Heart right ventricle (tissue), 16 donors: ENCODE measurements around the gene PSAP. TPM values are rescaled to one million over a fixed set of nuclear protein-coding genes. Genes with fewer than 3 reads are reported as not detected.
"Not testable (repeated sequence)": the region's sequence is repeated elsewhere in the genome, so short reads cannot be mapped to it uniquely, and the experiment has no call there.

Experiments
- ATAC-seq, 8 donors: fragments of 200-7000 bp; cut with Tn5 transposase; one replicate each; pipeline ENCODE4 v1.9.1; 2020; ENCODE audit warnings: mild to moderate bottlenecking in 8 of 8, moderate library complexity in 8 of 8, moderate number of reproducible peaks in 1 of 8
- DNase-seq, 2 donors: peaks; one replicate each; pipeline ENCODE4 v3.0.0-alpha.2; 2020
- H3K27ac ChIP-seq, 10 donors: fragments of 200-600 bp; sonication (generic) in 2 of 10; one replicate each; pipeline versions ENCODE4 v1.5.0 to v1.8.0; 2020 to 2022; ENCODE audit warnings: mild to moderate bottlenecking in 3 of 10
- H3K27me3 ChIP-seq, 7 donors: fragments of 200-600 bp; one replicate each; pipeline ENCODE4 v1.8.0; 2021 to 2022; ENCODE audit warnings: mild to moderate bottlenecking in 2 of 7
- H3K36me3 ChIP-seq, 9 donors: fragments of 200-600 bp; sonication (generic) in 1 of 9; one replicate each; pipeline versions ENCODE4 v1.5.0 to v1.8.0; 2020 to 2022; ENCODE audit warnings: mild to moderate bottlenecking in 2 of 9
- H3K4me1 ChIP-seq, 9 donors: fragments of 200-600 bp; sonication (generic) in 1 of 9; one replicate each; pipeline versions ENCODE4 v1.5.0 to v1.8.0; 2020 to 2022; ENCODE audit warnings: mild to moderate bottlenecking in 4 of 9
- H3K4me3 ChIP-seq, 10 donors: fragments of 200-600 bp; sonication (generic) in 2 of 10; one replicate each; pipeline versions ENCODE4 v1.5.0 to v1.8.0; 2020 to 2022; ENCODE audit warnings: mild to moderate bottlenecking in 7 of 10, moderate library complexity in 2 of 10
- H3K9me3 ChIP-seq, 11 donors: fragments of 200-600 bp in 10 of 11; sonication (generic) in 2 of 11; one replicate each; pipeline versions ENCODE4 v1.5.0 to v1.8.0; 2013 to 2022; ENCODE audit warnings: mild to moderate bottlenecking in 2 of 11, control low read depth in 1 of 11, moderate library complexity in 1 of 11
- CTCF ChIP-seq, 9 donors: fragments of 200-600 bp; sonication (generic) in 2 of 9; IDR thresholded peaks; one replicate each; pipeline versions ENCODE4 v1.5.0 to v1.8.0; 2021 to 2022; ENCODE audit warnings: antibody characterized with exemption in 9 of 9, mild to moderate bottlenecking in 5 of 9, moderate library complexity in 1 of 9
- WGBS, 2 donors: extraction: QIAGEN DNeasy Blood & Tissue Kit; methylation state at CpG; one replicate each; pipeline ENCODE4 v1.1.7; 2013; ENCODE audit warnings: inconsistent platforms in 1 of 2; 5-methylcytosine and 5-hydroxymethylcytosine counted together
- intact Hi-C, 10 donors: fragments of 100-400 bp; cut with DNase I; formaldehyde crosslinking; loops; one replicate each; pipeline versions ENCODE4 v1.11.1 to v1.14.2; 2022
- polyA plus RNA-seq, 2 donors: library from polyadenylated mRNA; stranded (reverse); fragments of 200-250 nt; gene quantifications; one replicate each; pipeline ENCODE4 v1.2.3, GENCODE V29; 2013
- total RNA-seq, 10 donors: library from RNA; stranded (reverse); fragmentation: NEBNext Ultra II Directional in 3 of 10; extraction: Animal tissue kit (Norgen Biotek cat#: 25700) in 3 of 10; gene quantifications; one replicate each; pipeline versions ENCODE4 v1.2.1 to v1.2.4, GENCODE V29; 2021 to 2023
- donor health status: Arrhythmogenic right ventricular cardiomyopathy.
- donor health status: ischemic (EF 13 %, LVEDD 7.1; RV severe dilation, severe dysfunction).
- donor health status: healthy with polysubstance abuse.
- donor health status: DM: no; HTN: yes; CAD: no.
- donor health status: DM: no; HTN: no; CAD: no.
- donor health status: ischemic (EF 25% LVEDD 6.9; RV normal size, moderate dysfunction).
- donor health status: ischemic (EF 25% LVEDD 5.7; RV mildly dilated, moderate dysfunction).
- donor health status: healthy.
- donor health status: DM: yes; HTN: yes; CAD: no.
- donor health status: Ischemic cardiomyopathy.
- donor health status: ischemic (EF 35%, LVEDD 5.7; RV mildly dilated, moderate dysfunction).
- donor health status: nonischemic (EF 11% LVEDD 7.7; RV severe dilation, severe dysfunction).
- donor health status: DM: yes; HTN: yes; CAD: no.
- donor health status: PGD.
- donor health status: ischemic (EF 29% LVEDD 5.4; RV normal size, mild dysfunction).
- donor health status: nonischemic (EF 23%, LVEDD 6.1; RV moderate dilation, normal function).

PSAP gene
- total and polyA plus RNA-seq, 12 donors: 443 to 2,078 (median 1,616) TPM

GRCh38 chr10:71857934-71858890, 7.2 kb upstream of the PSAP start:
- Histone ChIP-seq H3K27me3 (no peaks in the 10 kb centered on the region), H3K4me1 (peaks cover 3 to 42% (median 23%) of the 10 kb centered on the region in 9 donors), H3K36me3 (no peaks in the 10 kb centered on the region), H3K4me3 (no peak overlapping the region), H3K27ac (peak overlapping the region in 1 of 10 donors; percentile 37), H3K9me3 (no peaks in the 10 kb centered on the region)
- no peak for TF ChIP-seq CTCF (IDR thresholded peaks at IDR 0.05)
- peak; percentile 33 to 40 for DNase-seq
- intact Hi-C loops: no loop called here
- WGBS, 2 donors: 86 to 90% methylated on average over 12 of the region's 12 CpGs
- ATAC-seq: no peak

- intact Hi-C loops: no loop called here
- H3K27ac ChIP-seq: no peak overlapping the region
- no peak for TF ChIP-seq CTCF (IDR thresholded peaks at IDR 0.05)
- WGBS, 2 donors: 94 to 98% methylated on average over 4 of the region's 4 CpGs
- peaks cover 3 to 40% (median 22%) of the 10 kb centered on the region in 9 donors for H3K4me1 ChIP-seq
- H3K4me3 ChIP-seq: no peak overlapping the region
- H3K36me3 ChIP-seq: no peaks in the 10 kb centered on the region
- no peak for ATAC-seq
- no peaks in the 10 kb centered on the region for H3K9me3 ChIP-seq
- no peaks in the 10 kb centered on the region for H3K27me3 ChIP-seq
- no peak for DNase-seq
Observed at GRCh38 chr10:71856619-71857018, 5.6 kb upstream of the PSAP start.

GRCh38 chr10:71854031-71854430, 3.0 kb upstream of the PSAP start:
- ATAC-seq (no peak), DNase-seq (no peak)
- no peaks in the 10 kb centered on the region for H3K27me3 ChIP-seq
- intact Hi-C loops: no loop called here
- peaks cover 3 to 31% (median 17%) of the 10 kb centered on the region in 9 donors for H3K4me1 ChIP-seq
- TF ChIP-seq CTCF (IDR thresholded peaks at IDR 0.05): no peak
- no peak overlapping the region for H3K27ac ChIP-seq
- H3K36me3 ChIP-seq: no peaks in the 10 kb centered on the region
- H3K4me3 ChIP-seq: no peak overlapping the region
- H3K9me3 ChIP-seq: no peaks in the 10 kb centered on the region
- WGBS, 2 donors: 54 to 56% methylated on average over 5 of the region's 5 CpGs

GRCh38 chr10:71852355-71852937, 1.4 kb upstream of the PSAP start:
- DNase-seq: peak; percentile 42 to 44
- intact Hi-C loops: no loop called here
- 82 to 90% methylated on average over 11 of the region's 11 CpGs for WGBS, 2 donors

GRCh38 chr10:71851465-71852095, 529 bp upstream of the PSAP start:
- 49 to 52% methylated on average over 20 of the region's 20 CpGs for whole genome bisulfite sequencing, 2 donors
- peaks cover 7 to 54% (median 41%) of the 10 kb centered on the region in 9 donors for H3K4me1 ChIP-seq
- ATAC-seq: peak in 2 of 8 donors; percentile 0 to 7

More at GRCh38 chr10:71852355-71852937, 1.4 kb upstream of the PSAP start:
- no peak overlapping the region for H3K4me3 ChIP-seq
- H3K4me1 ChIP-seq: peaks cover 7 to 45% (median 33%) of the 10 kb centered on the region in 9 donors
- H3K27ac ChIP-seq: peak overlapping the region in 4 of 10 donors; percentile 22 to 99 (median 96)
- no peaks in the 10 kb centered on the region for H3K27me3 ChIP-seq
- H3K36me3 ChIP-seq: peaks cover 0 to 5% (median 0%) of the 10 kb centered on the region in 9 donors
- H3K9me3 ChIP-seq: no peaks in the 10 kb centered on the region
- no peak for ATAC-seq
- TF ChIP-seq CTCF (IDR thresholded peaks at IDR 0.05): no peak

More at GRCh38 chr10:71851465-71852095, 529 bp upstream of the PSAP start:
- H3K27me3 ChIP-seq, DNase-seq, H3K36me3 ChIP-seq, H3K9me3 ChIP-seq: not testable (repeated sequence)
- Histone ChIP-seq H3K4me3 (peak overlapping the region in 9 of 10 donors; percentile 86 to 100 (median 94)), H3K27ac (peak overlapping the region; percentile 89 to 99 (median 98))
- intact Hi-C loops: loop anchor here in 1 of 10 donors (1.0 kb wide), 1 partner anchor 9 kb away; no protein-coding TSS in a partner anchor
